GM19463 (cell line): ENCODE measurements around the gene RMP24.
"Not testable (repeated sequence)": the region's sequence is repeated elsewhere in the genome, so short reads cannot be mapped to it uniquely, and the experiment has no call there.

Source experiments
- ATAC-seq: cut with Tn5 transposase; IDR thresholded peaks from one replicate; pipeline ENCODE4 v1.9.1; 2021; ENCODE audit warnings: mild to moderate bottlenecking, moderate library complexity; ENCODE audit not compliant: unreplicated experiment

Gene RMP24

DNA sequence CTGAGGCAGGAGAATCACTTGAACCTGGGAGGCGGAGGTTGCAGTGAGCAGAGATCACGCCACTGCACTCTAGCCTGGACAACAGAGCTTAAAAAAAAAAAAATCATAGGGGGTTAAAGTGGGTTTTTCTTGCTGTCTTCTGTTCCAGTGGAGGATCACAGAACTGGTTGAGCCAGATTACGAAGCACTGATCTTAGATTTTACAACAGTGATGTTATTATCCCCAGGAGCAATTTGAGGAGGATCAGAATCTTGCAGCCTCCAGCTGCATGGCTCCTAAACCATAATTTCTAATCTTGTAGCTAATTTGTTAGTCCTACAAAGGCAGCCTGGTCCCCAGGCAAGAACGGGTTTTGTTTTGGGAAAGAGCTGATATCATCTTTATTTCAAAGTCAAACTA lies 4.6 kb upstream of the RMP24 start:
- not testable (repeated sequence) for ATAC-seq

DNA sequence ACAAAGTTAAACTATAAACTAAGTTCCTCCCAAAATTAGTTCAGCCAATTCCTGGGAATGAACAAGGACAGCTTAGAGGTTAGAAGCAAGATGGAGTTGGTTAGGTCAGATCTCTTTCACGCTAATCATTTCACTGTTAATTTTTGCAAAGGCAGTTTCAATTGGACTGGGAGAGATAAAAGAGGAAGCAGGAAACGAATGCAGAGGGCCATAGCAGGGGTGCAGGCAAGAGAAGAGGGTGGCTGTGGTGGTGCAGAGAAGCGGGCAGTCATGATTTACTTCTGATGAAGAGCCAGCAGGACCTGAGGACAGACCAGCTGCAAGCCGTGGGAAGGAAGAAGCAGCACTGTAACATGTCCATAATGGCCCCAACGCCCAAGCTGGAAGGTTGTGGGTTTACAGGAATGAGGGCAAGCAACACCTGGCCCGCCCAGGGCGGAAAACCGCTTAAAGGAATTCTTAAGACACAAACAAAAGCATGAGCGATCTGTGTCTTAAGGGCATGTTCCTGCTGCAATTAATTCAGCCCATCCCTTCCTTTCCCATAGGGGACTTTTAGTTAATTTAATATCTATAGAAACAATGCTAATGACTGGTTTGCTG lies 4.1 kb upstream of the RMP24 start:
- no peak for ATAC-seq

DNA sequence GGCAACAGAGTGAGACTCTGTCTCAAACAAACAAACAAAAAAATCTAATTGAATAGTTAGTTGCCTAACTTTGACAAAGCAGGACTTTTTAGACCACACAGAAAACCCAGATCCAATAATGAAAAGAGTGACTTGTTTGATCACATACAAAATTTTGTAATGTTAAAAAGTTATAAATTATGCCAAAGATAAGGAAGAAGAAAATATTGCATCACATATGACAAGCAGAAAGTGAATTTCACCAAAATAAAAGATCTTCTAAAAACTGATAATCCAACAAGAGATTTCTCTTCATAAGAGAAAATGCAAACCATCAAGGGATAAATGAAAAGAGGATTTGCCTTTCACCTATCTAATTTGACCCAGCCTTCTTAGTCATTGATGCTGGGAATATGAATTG lies 2.8 kb upstream of the RMP24 start:
- no peak for ATAC-seq

DNA sequence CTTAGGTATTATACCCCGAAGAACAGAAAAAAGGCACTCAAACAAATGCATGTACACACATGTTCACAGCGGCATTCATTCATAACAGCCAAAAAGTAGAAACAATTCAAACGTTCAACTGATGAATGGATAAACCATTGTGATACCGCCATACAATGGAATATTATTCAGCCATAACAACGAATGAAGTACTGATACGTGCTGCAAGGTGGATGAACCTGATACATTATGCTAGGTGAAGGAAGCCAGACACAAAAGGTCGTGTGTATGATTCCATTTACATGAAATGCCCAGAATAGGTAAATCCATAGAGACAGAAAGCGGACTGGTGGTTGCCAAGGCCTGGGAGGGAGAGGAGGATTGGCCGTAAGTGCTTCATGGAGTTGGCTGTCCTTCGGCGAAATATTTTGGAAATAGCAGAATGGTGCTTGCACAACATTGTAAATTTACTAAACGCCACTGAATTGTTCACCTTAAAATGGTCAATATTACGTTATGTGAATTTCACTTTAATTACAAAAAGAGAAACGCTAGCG lies 750 bp upstream of the RMP24 start:
- ATAC-seq, result peak; percentile 1

DNA sequence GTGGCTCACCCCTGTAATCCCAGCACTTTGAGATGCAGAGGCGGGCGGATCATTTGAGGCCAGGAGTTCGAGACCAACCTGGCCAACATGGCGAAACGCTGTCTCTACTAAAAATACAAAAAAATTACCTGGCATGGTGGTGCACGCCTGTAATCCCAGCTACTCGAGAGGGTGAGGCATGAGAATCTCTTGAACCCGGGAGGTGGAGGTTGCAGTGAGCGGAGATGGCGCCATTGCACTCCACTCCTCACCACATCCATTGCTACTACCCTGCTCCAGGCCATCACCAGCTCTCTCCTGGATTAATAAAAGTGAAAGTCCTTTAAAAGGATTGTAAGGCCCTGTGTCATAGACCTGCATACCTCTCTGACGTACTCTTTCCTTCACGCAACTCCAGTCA lies 1.2 kb downstream of the RMP24 start:
- ATAC-seq, result no peak

DNA sequence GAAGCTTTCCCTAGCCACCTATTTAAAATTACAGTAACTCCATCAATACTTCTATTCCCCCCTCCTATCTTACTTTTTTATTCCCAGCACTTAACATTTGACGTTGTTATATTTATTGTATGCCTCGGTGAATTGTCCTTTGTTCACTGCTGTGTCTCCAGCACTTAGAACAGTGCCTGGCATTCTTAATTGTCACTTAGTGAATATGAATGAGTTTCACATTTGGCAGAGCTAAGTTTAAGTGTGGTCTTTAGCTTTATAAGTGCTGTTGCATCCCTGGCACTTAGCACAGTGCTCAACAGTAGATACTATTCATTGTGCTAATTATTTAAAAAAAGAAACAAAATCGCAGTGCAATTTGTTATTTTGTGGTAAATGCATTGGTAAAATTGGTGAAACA lies 1.7 kb downstream of the RMP24 start:
- no peak for ATAC-seq

DNA sequence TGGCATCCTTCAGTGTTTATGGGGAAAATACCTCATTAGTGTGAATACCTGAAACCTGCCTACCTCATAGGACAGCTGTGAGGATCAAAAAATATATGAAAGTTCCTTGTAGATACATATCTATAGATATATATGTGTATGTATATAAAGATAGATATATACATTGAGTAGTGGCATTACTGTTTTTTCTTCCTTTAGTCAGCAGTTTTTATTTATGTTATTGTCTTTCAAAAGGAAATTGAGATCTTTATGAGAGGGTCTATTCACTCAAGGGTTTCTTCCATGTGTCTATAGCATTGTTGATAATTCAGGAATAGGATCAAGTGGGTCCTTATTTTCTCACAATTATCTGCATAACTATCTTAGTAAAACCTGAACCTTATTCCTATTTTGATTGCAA lies 6.6 kb downstream of the RMP24 start:
- ATAC-seq, result no peak

DNA sequence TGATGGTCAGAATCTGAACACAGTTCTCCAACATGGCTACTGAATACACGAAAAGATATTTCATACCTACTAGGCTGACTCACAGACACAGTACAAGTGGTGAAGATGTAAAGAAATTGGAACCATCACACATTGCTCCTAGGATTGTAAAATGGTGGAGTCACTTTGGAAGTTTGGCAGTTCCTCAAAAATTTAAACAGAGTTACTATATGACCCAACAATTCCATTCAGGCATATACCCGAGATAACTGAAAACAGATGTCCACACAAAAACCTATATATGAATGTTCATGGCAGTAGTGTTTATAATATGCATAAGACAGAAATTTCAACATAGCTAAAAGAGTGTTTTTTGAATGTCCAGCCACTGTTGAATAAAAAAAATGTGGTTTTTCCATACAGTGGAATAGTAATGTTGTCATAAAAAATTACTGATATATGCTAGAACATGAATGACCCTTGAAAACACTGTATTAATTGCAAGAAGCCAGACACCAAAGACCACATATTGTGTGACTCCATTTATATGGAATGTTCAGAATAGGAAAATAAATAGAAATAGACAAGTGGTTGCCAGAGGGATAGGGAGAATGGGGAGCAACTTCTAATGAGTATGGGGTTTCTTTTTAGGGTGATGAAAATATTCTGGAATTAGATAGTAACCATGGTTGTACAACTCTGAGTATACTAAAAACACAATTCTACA lies 10.1 kb downstream of the RMP24 start:
- ATAC-seq, result no peak

DNA sequence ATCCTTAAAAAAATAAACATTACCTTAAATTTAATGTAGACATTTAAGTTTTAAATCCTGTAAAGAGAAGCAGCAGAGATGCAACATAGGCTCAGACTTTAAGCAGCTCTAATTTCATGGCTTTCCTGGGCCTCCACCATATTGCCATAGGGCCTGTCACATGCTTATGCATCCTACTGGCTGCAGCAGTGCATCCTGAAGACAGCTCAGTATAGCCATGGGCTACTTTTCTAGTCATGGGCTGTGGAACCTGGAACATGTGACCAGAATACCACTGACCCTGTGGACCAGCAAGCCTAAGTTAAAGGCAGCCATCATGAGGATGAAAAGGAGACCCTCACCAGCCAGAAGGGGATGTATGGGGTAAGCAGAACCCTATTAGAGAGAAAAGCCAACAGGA lies 10.7 kb downstream of the RMP24 start:
- ATAC-seq, result no peak

DNA sequence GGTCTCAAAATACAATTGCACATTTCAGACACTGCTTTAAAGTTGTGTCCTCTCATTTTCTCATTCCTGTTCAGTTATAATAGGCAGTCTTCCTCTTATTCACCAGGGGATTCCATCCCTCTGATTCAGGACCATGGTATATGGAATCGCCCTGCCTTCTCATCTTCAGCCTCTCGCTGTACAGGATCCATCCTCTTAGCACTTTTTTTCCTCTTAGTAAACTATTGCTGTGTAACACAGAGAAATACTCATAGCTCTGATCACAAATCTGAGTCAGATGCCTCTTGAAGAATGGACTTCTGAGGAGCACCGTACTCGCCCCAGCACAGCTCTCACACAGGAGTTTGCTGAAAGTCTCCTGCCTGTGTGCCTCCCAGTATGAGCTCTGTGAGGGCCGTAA lies 11.3 kb downstream of the RMP24 start:
- ATAC-seq, result no peak

DNA sequence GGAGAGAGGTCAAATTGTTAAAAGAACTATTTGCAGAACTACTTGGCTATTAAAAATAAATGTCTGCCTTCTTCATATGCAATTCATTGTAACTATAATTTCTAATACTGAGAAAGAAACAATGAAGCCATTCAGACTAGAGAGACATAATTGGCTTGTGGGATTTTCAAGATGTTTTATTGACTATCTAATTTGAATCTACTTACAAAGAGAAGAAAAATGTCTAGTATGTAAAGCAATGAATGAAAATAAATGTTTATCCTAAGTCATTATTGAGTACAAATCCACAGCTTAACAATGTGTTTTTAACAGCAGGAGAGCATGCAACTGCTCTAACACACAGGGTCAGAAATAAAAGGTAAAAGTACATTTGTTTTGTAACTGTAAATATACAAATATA lies 19.2 kb downstream of the RMP24 start:
- ATAC-seq, result no peak

DNA sequence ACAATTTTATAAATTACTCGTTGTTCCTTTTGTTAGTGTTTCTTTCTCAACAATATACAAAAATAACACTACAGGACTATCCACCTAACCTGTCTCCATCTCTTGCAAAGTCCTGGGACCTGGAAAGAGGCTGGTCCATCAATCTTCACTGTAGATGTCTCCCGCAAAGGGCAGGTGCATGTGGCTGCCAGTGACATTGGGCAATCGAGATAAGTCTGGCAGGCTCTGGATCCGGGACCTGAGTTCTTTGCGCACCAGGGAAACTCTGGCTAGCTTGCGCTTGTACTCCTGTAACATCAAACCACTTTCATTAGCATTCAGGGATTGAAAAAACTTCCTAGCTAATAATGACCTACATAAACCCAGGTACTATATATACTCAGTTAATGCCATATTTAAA lies 20.5 kb downstream of the RMP24 start:
- no peak for ATAC-seq

DNA sequence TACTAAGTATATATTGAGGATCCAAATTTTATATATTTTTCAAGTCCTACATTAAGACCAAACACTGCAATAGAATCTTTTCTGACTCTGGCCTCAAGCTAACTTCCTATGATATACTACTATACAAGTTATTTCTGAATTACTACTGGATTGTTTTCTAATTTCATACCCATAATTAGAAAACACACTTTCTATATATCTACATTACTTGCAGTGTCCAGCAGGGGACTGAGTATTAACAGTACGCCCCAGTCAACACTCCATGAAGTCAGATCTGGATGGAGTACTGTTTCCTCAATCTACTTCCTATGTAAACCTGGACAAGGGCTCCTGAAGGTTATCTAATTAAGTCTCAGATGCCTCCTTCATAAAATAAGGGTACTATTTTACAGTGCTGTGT lies 26.5 kb downstream of the RMP24 start:
- ATAC-seq, result no peak

DNA sequence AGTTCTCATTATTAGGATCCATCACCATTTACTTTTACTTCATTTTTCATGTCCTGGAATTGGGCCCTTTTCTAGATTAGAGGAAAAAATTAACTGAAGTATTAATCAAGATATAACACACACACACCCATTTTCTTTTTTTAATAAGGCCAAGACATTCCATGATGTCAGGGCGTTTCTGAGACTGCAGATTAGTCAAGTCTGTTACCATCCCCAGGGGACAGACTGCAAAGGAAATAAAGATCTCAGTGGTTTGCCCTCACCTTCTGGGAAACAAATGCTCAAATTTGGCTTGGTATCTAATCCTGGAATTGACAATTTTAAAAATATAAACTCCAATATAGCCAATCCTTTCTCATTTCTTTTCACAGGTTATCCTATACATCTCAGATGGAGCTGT lies 27.4 kb downstream of the RMP24 start:
- ATAC-seq, result no peak

DNA sequence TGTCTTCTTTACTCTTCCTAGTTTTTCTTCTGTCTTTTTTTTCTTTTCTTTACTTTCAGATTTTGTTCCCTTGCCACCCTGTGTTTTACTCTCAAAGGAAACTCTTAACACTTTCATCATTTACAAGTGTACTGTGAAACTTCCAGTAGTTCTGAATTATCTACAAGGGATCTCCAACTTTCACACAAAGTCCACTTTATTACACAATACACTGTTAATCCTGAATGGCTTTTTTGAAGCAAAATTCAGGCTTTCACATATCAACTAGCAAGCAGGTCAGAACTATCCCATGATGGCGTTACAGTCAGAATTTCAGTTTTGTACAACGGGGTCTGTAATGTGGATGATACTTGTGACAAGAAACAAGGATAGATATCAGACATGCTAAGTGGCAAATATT lies 34.5 kb downstream of the RMP24 start:
- no peak for ATAC-seq

DNA sequence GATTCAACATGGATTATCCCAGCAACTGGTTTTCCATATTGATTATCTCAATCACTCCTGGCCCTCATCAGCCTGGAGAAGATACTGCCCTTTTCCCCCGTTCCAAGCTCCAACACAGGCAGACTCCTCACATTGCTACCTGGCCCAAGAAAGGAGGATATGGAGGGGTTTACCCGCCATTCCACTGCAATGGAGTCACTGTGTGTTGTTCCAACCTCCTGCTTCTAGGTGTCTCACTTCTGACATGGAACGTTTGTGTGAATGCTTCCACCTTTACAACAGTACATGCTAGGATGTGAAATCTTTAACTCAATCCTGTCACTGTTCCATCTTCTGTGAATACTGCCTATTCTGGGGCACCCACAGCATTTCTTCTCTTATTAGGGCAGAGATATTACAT lies 36.7 kb downstream of the RMP24 start:
- no peak for ATAC-seq

DNA sequence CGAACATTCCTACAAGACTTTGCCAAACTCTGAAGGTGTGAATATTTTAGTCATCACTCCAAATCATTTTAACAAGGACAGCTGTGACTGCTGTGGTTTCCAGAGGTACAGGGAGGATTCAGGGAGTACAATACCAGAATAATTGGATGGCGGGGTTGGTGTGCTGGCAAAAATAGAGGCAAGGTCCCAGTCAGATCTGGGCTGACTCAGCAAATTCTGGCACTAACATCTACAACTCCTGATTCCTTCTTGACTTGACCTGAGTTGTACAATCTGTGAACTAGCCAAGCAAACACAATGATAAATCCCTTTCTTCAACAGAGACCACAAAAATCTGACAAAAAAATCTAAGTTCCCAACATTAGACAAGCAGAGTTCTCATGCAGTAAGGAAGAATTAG lies 40.4 kb downstream of the RMP24 start:
- ATAC-seq, result no peak

DNA sequence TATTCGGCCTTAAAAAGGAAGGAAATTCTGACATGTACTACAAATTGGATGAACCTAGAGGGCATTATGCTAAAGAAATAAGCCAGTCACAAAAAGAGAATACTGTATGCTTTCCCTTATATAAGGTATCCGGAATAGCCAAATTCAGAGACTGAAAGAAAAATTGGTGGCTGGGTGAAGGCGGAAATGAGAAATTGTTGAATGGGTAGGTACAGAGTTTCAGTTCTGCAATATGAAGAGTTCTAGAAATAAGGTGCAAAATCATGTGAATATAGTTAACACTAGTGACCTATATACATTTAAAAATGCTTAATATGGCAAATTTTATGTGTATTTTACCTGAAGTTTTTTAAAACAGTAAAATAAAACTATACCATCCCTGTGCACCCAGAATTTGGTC lies 43.1 kb downstream of the RMP24 start:
- peak; percentile 86 for ATAC-seq

DNA sequence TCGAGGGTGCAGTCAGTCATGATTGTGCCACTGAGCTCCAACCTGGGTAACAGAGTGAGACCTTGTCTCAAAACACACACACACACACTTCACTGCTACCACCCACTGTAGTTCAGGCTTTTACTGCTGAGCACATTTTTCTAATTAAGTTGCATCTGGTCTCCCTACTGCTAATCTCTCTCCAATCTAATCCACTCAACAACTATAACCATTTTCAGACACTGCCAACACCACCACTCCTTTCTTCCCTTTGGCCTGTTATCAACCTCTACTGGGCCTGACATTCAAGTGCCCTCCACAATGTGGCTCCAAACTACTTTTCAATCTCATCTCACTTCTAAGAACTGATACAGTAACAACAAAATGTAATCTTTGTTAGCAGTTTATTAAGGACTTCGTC lies 44.8 kb downstream of the RMP24 start:
- no peak for ATAC-seq

DNA sequence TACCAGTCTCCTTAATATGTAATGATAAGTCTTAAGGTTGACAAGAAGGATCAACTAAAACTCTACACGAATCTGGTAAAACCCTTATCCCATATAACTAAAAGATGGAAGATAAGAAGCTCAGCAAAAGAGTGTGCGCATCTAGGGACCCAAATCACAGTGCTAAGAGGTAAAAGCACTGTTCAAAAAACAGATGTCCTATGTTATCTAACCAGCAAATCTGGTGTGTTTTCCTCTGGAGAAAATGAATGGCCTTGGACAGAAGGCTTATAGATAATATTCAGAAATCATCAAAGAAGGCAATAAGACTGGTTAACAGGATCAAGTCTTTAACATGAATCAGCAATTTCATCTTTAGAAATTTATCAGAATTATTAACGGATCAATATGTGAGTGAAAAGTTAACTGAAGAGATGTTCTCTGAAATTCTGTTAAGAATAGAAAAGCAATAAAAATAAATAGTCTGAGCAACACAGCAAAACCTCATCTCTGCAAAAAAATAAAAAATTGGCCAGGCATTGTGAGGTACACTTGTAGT lies 47.8 kb downstream of the RMP24 start:
- no peak for ATAC-seq

DNA sequence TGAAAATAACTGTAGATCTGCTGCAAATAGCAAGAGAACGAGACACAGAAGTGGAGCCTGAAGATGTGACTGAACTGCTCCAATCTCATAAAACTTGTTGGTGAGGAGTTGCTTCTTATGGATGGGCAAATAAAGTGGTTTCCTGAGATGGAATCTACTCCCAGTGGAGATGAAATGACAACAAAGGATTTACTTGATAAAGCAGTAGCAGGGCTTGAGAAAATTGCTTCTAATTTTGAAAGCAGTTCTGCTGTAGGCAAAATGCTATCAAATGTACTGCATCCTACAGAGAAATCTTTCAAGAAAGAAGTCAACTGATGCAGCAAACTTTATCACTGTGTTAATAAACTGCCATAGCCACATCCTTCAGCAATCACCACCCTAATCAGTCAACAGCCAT lies 50.9 kb downstream of the RMP24 start:
- no peak for ATAC-seq

DNA sequence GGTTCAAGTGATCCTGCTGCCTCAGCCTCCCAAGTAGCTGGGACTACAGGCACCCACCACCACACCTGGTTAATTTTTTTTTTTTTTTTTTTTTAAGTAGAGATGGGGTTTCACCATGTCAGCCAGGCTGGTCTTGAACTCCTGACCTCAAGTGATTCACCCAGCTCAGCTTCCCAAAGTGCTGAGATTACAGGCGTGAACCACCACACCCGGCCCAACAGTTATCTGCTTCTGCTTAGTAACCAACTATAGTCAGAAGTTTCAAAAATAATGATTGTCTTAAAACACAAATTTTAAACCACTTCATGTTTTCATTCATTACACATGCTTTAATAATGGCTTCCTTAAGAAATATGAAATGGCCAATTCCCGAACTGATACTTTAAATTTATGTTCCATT lies 51.8 kb downstream of the RMP24 start:
- ATAC-seq, result not testable (repeated sequence)

DNA sequence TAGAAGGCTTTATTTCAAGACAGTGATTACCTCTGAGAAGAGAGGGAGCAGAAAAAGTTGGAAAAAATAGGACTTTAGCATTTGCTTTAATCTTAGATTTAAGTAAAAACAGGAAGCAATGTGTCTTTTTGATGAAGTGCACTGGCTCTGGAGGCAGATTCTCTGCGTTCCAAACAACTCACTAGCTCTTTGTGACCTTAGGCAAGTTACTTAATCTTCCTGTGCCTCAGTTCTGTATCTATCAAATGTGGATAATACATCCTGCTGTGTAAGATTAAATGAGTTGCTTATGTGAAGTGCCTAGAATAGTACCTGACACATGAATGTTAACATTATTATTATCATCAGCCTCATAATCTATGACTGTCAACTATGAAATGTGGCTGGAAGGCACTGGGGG lies 52.5 kb downstream of the RMP24 start:
- no peak for ATAC-seq
